BJ (cell line): ENCODE results near the gene APOBEC3G. TPM values are rescaled to one million over a fixed set of nuclear protein-coding genes. Genes with fewer than 3 reads are reported as not detected.

Experiments
- CTCF ChIA-PET: fragments of 350-600 bp; formaldehyde crosslinking; extraction: SDS; loops from one replicate; lab custom pipeline; 2021; ENCODE audit warnings: antibody characterized with exemption, inconsistent platforms; lab: Yijun Ruan, JAX
- POLR2A ChIA-PET: fragments of 300-600 bp; sonication (Branson Sonifier 250); formaldehyde crosslinking; extraction: SDS; loops from one replicate; lab custom pipeline; 2021; ENCODE audit warnings: antibody characterized with exemption; lab: Charles Lee
- DNase-seq: peaks from one replicate; pipeline ENCODE4 v3.0.0-alpha.2; 2011; ENCODE audit warnings: low read depth
- H3K27me3 ChIP-seq: 2 replicates; pipeline ENCODE4 v1.6.0; 2011; ENCODE audit warnings: low read length; ENCODE audit not compliant: control insufficient read depth, insufficient read depth
- H3K36me3 ChIP-seq: 2 replicates; pipeline ENCODE4 v1.5.1; 2011; ENCODE audit warnings: low read length; ENCODE audit not compliant: control insufficient read depth, insufficient read depth
- H3K4me3 ChIP-seq: 2 replicates; pipeline ENCODE4 v1.5.1; 2011; ENCODE audit warnings: low read depth, mild to moderate bottlenecking, control low read depth, low read length
- polyA plus RNA-seq: library from polyadenylated mRNA; depleted of rRNA; stranded (reverse); fragments of >200 nt; gene quantifications from 2 replicates; pipeline ENCODE4 v1.2.3, GENCODE V29; 2011
- TF ChIP-seq, protein P1 (sequence below): IDR thresholded peaks from 2 replicates; pipeline ENCODE4 v1.5.1; 2011; ENCODE audit warnings: low read depth, mild to moderate bottlenecking, control low read depth, inconsistent platforms, low read length, moderate library complexity; ENCODE audit not compliant: insufficient read depth

Gene APOBEC3G
- polyA plus RNA-seq, 1 experiment = 7.3 TPM

DNA sequence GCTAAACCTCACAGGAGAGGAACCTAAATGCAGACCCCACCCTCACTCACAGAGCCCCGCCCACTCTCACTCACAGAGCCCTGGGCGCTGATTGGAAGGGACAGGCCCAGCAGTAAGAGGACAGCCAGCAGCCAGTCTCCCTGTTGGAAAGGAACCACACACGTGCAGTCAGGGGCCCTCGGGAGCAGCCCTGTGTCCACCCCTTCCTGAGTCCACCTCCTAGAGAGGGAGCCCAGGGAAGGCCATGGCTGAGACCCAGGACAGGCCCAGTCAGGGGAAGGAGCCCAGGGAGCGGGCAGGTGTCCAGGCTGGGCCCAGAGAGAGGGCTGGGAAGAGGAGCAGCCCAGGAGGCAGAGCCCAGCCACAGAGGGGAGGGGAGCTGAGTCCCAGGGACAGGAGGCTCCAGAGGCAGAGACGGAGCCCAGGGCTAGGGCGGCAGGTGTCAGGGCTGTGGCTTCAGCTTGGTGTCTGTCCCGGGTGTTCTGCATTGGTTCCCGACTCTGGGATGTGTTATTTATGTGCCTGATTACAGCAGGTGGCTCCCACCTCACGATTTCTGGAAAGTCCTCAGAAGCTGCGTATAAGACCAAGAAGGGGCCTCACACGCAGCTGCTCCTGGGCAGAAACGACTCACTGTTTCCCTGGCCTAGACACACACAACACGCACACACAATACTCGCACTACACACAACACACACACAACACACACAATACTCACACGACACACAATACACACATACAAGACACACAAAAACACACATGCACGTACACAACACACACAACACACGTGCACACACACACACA lies 11.0 kb downstream of the APOBEC3G start:
- ChIA-PET CTCF (no interaction called here), POLR2A (no interaction called here)
- peaks cover 4% of the 10 kb centered on the region for H3K27me3 ChIP-seq
- no peak overlapping the region for H3K4me3 ChIP-seq
- no peaks in the 10 kb centered on the region for H3K36me3 ChIP-seq
- TF ChIP-seq, protein P1, sequence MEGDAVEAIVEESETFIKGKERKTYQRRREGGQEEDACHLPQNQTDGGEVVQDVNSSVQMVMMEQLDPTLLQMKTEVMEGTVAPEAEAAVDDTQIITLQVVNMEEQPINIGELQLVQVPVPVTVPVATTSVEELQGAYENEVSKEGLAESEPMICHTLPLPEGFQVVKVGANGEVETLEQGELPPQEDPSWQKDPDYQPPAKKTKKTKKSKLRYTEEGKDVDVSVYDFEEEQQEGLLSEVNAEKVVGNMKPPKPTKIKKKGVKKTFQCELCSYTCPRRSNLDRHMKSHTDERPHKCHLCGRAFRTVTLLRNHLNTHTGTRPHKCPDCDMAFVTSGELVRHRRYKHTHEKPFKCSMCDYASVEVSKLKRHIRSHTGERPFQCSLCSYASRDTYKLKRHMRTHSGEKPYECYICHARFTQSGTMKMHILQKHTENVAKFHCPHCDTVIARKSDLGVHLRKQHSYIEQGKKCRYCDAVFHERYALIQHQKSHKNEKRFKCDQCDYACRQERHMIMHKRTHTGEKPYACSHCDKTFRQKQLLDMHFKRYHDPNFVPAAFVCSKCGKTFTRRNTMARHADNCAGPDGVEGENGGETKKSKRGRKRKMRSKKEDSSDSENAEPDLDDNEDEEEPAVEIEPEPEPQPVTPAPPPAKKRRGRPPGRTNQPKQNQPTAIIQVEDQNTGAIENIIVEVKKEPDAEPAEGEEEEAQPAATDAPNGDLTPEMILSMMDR = no peak
- no peak for DNase-seq

DNA sequence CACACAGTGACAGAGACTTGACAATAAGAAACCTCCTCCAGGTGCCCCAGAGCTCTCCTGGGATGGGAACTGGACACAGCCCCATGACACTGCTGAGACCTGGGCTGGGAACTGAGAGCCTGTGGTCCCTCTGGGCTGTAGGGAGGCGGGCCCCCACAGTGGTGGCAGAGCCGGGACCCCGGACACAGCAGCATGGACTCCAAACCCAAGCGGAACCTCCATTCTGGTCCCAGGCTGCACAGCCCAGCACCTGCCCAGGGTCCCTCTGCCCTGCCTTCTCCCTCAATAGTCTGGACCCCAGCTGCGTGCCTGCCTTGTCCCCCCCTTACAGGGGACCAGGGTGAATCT lies 11.6 kb downstream of the APOBEC3G start:
- ChIA-PET POLR2A (no interaction called here), CTCF (interaction anchor here (0.6 kb wide), 1 partner anchor 81 kb away, joined by 3 read pairs; no protein-coding TSS in a partner anchor)
- DNase-seq = no peak

DNA sequence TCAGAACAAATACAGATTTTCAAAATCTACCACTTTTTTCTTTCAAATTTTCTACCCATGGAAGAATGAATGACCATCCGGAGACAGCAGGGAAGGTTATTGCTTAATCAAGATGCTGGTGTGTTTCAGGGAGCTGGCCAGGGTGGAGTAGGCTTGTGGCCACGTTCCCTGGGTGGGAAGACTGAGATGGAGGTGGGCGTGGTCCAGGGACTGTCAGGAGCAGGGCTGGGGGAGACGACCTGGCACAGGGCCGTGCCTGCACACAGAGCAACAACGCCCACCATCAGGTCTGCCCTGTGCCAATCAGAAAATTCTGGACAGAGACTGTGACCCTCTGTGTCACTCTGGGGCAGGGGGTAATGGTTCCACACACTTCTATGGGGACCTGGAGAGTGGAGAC lies 12.9 kb downstream of the APOBEC3G start:
- POLR2A ChIA-PET = no interaction called here
- Histone ChIP-seq H3K36me3 (no peaks in the 10 kb centered on the region), H3K27me3 (peaks cover 4% of the 10 kb centered on the region), H3K4me3 (no peak overlapping the region)
- TF ChIP-seq, protein P1 = no peak
- CTCF ChIA-PET = no interaction called here
- DNase-seq = no peak

More for the DNA sequence above, 11.6 kb downstream of the APOBEC3G start:
- TF ChIP-seq, protein P1 = no peak
- peaks cover 4% of the 10 kb centered on the region for H3K27me3 ChIP-seq
- no peak overlapping the region for H3K4me3 ChIP-seq
- no peaks in the 10 kb centered on the region for H3K36me3 ChIP-seq

DNA sequence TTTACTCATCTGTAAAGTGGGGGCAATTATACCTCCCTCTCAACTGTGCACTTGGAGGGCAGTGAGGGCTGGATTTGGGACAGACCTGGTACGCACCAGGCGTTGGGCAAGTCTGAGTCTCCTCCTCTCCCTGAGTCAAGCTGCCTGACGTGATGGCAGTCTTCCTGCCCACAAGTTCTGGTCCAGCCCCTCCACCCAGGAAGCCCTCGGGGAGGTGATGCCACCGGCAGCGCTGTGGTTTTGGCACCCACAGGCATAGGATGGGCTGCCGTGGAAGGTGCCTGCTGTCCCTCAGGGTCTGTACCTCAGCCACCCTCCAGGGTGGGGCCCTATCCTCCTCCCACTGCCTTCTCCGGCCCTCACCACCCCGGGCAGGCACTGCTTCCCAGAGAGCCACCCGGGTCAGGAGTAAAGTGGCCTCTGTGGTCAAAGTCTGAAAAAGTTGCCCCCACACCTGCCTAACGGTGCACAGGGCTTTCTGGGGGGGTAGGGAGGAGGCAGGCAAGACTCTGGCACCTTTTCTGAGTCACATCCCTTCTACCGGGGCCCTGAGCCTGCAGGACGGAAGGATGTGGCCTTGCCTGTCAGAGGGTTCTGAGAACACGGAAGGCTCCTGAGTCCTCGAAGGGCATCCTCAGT lies 13.5 kb downstream of the APOBEC3G start:
- no peaks in the 10 kb centered on the region for H3K36me3 ChIP-seq
- CTCF ChIA-PET = no interaction called here
- DNase-seq = no peak
- H3K4me3 ChIP-seq = no peak overlapping the region
- POLR2A ChIA-PET = no interaction called here
- TF ChIP-seq, protein P1 = no peak
- peaks cover 4% of the 10 kb centered on the region for H3K27me3 ChIP-seq
